ENCODE measurements around the gene CPB2.

The CPB2 gene

GRCh38 chr13:46100191-46100815, 4.5 kb downstream of the CPB2 start (continued):
- TF ChIP-seq PATZ1 (CRISPR knock-in tag; IDR thresholded peaks at IDR 0.05; ENCODE audit: borderline replicate concordance) = no peak
- TF ChIP-seq SNAI2 (CRISPR knock-in tag; IDR thresholded peaks at IDR 0.05) = no peak
- no peak for TF ChIP-seq POU6F1 (CRISPR knock-in tag; IDR thresholded peaks at IDR 0.05; ENCODE audit: borderline replicate concordance, low read depth)
- TF ChIP-seq ZFP3 (CRISPR knock-in tag; IDR thresholded peaks at IDR 0.05) = no peak

- TF ChIP-seq ZC3H10 (CRISPR knock-in tag; IDR thresholded peaks at IDR 0.05) (no peak), ZNF8 (CRISPR knock-in tag; IDR thresholded peaks at IDR 0.05) (no peak), GLIS3 (CRISPR knock-in tag; IDR thresholded peaks at IDR 0.05) (no peak), CSDC2 (CRISPR knock-in tag; IDR thresholded peaks at IDR 0.05) (no peak), TSHZ2 (CRISPR knock-in tag; IDR thresholded peaks at IDR 0.05) (no peak), PATZ1 (CRISPR knock-in tag; IDR thresholded peaks at IDR 0.05; ENCODE audit: borderline replicate concordance) (no peak), PPARA (CRISPR knock-in tag; IDR thresholded peaks at IDR 0.05; ENCODE audit: borderline replicate concordance) (no peak), ZFP30 (CRISPR knock-in tag; IDR thresholded peaks at IDR 0.05) (no peak), SNAI2 (CRISPR knock-in tag; IDR thresholded peaks at IDR 0.05) (no peak), POU6F1 (CRISPR knock-in tag; IDR thresholded peaks at IDR 0.05; ENCODE audit: borderline replicate concordance, low read depth) (no peak), TOX (CRISPR knock-in tag; IDR thresholded peaks at IDR 0.05; ENCODE audit: borderline replicate concordance) (no peak), ISL1 (CRISPR knock-in tag; IDR thresholded peaks at IDR 0.05) (no peak), OSR1 (CRISPR knock-in tag; IDR thresholded peaks at IDR 0.05) (no peak), ZNF565 (CRISPR knock-in tag; conservative IDR thresholded peaks at IDR 0.05; ENCODE audit: low read depth) (no peak), ZNF70 (CRISPR knock-in tag; IDR thresholded peaks at IDR 0.05) (no peak), RARB (CRISPR knock-in tag; IDR thresholded peaks at IDR 0.05) (no peak)
- no peak for ATAC-seq
These were observed 7.2 kb downstream of the CPB2 start for GRCh38 chr13:46097663-46098062.

GRCh38 chr13:46097015-46097414, 7.8 kb downstream of the CPB2 start:
- no peak for ATAC-seq

More at GRCh38 chr13:46097015-46097414, 7.8 kb downstream of the CPB2 start:
- TF ChIP-seq CSRNP3 (CRISPR knock-in tag; IDR thresholded peaks at IDR 0.05) (no peak), ZFP3 (CRISPR knock-in tag; IDR thresholded peaks at IDR 0.05) (no peak), POU6F1 (CRISPR knock-in tag; IDR thresholded peaks at IDR 0.05; ENCODE audit: borderline replicate concordance, low read depth) (no peak), BACH2 (CRISPR knock-in tag; IDR thresholded peaks at IDR 0.05; ENCODE audit: borderline replicate concordance) (no peak), RARB (CRISPR knock-in tag; IDR thresholded peaks at IDR 0.05) (no peak), CSDC2 (CRISPR knock-in tag; IDR thresholded peaks at IDR 0.05) (no peak), TSHZ2 (CRISPR knock-in tag; IDR thresholded peaks at IDR 0.05) (no peak), SNAI2 (CRISPR knock-in tag; IDR thresholded peaks at IDR 0.05) (no peak), ZFP30 (CRISPR knock-in tag; IDR thresholded peaks at IDR 0.05) (no peak)
